IMR-90 (cell line): ENCODE measurements around the gene DCAF15. TPM values are rescaled to one million over a fixed set of nuclear protein-coding genes. Genes with fewer than 3 reads are reported as not detected.
A peak's percentile ranks its signal among the peaks of the same experiment; 100 is the strongest.

Experiments used
- ATAC-seq: fragments of 200-7000 bp; cut with Tn5 transposase; 2 replicates; pipeline ENCODE4 v1.9.1; 2020; ENCODE audit warnings: low read depth, mild to moderate bottlenecking, moderate library complexity
- BruUV-seq: library from RNA; stranded (reverse); fragments of 400-500 nt; replicated peaks from 2 replicates; lab custom pipeline; 2021; lab: Mats Ljungman, UMichigan
- CTCF ChIA-PET: fragments of 300-600 bp; formaldehyde crosslinking; extraction: SDS; loops from one replicate; lab custom pipeline; 2021; ENCODE audit warnings: antibody characterized with exemption; lab: Yijun Ruan, JAX
- POLR2A ChIA-PET: fragments of 300-600 bp; sonication (Branson Sonifier 250); formaldehyde crosslinking; loops from one replicate; lab custom pipeline; 2022; ENCODE audit warnings: antibody characterized with exemption; ENCODE audit not compliant: unreplicated experiment; lab: Charles Lee
- DNase-seq: peaks from one replicate; pipeline ENCODE4 v3.0.0; 2013
- H2AFZ ChIP-seq: replicated peaks from 2 replicates; pipeline ENCODE3; 2013; ENCODE audit warnings: low read length, mild to moderate bottlenecking; ENCODE audit not compliant: poor library complexity
- H2AK5ac ChIP-seq: 2 replicates; pipeline ENCODE4 v1.6.1; 2013; ENCODE audit warnings: low read depth, low read length, inconsistent platforms
- H2AK9ac ChIP-seq: replicated peaks from 2 replicates; pipeline ENCODE3; 2013; ENCODE audit warnings: mild to moderate bottlenecking, low read depth, low read length, moderate library complexity; ENCODE audit not compliant: poor library complexity
- H2BK120ac ChIP-seq: 2 replicates; pipeline ENCODE4 v1.6.1; 2013; ENCODE audit warnings: low read depth, low read length, inconsistent platforms
- H2BK15ac ChIP-seq: 3 replicates; pipeline ENCODE4 v1.6.1; 2013; ENCODE audit warnings: low read depth, low read length, inconsistent platforms
- H2BK20ac ChIP-seq: 2 replicates; pipeline ENCODE4 v1.6.1; 2013; ENCODE audit warnings: low read depth, mild to moderate bottlenecking, inconsistent platforms, low read length, moderate library complexity
- H2BK5ac ChIP-seq: 2 replicates; pipeline ENCODE4 v1.6.1; 2013; ENCODE audit warnings: mild to moderate bottlenecking, low read depth, low read length, inconsistent platforms; ENCODE audit not compliant: poor library complexity, severe bottlenecking
- H3K14ac ChIP-seq: replicated peaks from 2 replicates; pipeline ENCODE4 v1.6.1; 2013; ENCODE audit warnings: low read depth, low read length, inconsistent platforms
- H3K18ac ChIP-seq: 2 replicates; pipeline ENCODE4 v1.6.1; 2013; ENCODE audit warnings: low read depth, low read length, control low read depth
- H3K23ac ChIP-seq: 2 replicates; pipeline ENCODE4 v1.6.1; 2013; ENCODE audit warnings: low read depth, low read length, inconsistent platforms
- H3K27ac ChIP-seq: 2 replicates; pipeline ENCODE4 v1.5.1; 2013; ENCODE audit warnings: mild to moderate bottlenecking, control low read depth, low read length; ENCODE audit not compliant: insufficient read depth
- H3K27me3 ChIP-seq: 2 replicates; pipeline ENCODE4 v1.6.1; 2013; ENCODE audit warnings: low read length; ENCODE audit not compliant: control insufficient read depth, insufficient read depth
- H3K36me3 ChIP-seq: 2 replicates; pipeline ENCODE4 v1.6.1; 2013; ENCODE audit warnings: low read length, mixed read lengths; ENCODE audit not compliant: control insufficient read depth, insufficient read depth
- H3K4ac ChIP-seq: 2 replicates; pipeline ENCODE4 v1.6.1; 2013; ENCODE audit warnings: low read depth, low read length, inconsistent platforms
- H3K4me1 ChIP-seq: 2 replicates; pipeline ENCODE4 v1.6.1; 2013; ENCODE audit warnings: low read length, mixed read lengths; ENCODE audit not compliant: control insufficient read depth, insufficient read depth
- H3K4me2 ChIP-seq: 2 replicates; pipeline ENCODE4 v1.6.1; 2013; ENCODE audit warnings: low read depth, mild to moderate bottlenecking, control low read depth, low read length, moderate library complexity
- H3K4me3 ChIP-seq: 2 replicates; pipeline ENCODE4 v1.5.1; 2013; ENCODE audit warnings: low read depth, mild to moderate bottlenecking, control low read depth, low read length, moderate library complexity; ENCODE audit not compliant: insufficient read depth
- H3K56ac ChIP-seq: 2 replicates; pipeline ENCODE4 v1.6.1; 2013; ENCODE audit warnings: low read length, inconsistent platforms; ENCODE audit not compliant: insufficient read depth; ENCODE audit errors: extremely low read depth
- H3K79me1 ChIP-seq, 2 experiments: 2 replicates each; pipeline ENCODE4 v1.6.1; 2013; ENCODE audit warnings: low read length in 2 of 2, inconsistent platforms in 1 of 2, low read depth in 1 of 2
- H3K9ac ChIP-seq: 2 replicates; pipeline ENCODE4 v1.6.1; 2013; ENCODE audit warnings: low read depth, low read length, control low read depth
- H3K9me1 ChIP-seq: 2 replicates; pipeline ENCODE4 v1.6.1; 2013; ENCODE audit warnings: low read length, inconsistent platforms; ENCODE audit not compliant: insufficient read depth
- H3K9me3 ChIP-seq: 2 replicates; pipeline ENCODE4 v1.6.1; 2013; ENCODE audit warnings: low read length; ENCODE audit not compliant: control insufficient read depth, insufficient read depth
- H4K20me1 ChIP-seq: 2 replicates; pipeline ENCODE4 v1.6.1; 2013; ENCODE audit warnings: low read length, inconsistent platforms; ENCODE audit not compliant: insufficient read depth
- H4K5ac ChIP-seq: 2 replicates; pipeline ENCODE4 v1.6.1; 2013; ENCODE audit warnings: mild to moderate bottlenecking, low read depth, low read length, control low read depth
- H4K8ac ChIP-seq, 2 experiments: 2 replicates each; pipeline ENCODE4 v1.6.1; 2013; ENCODE audit warnings: low read depth in 2 of 2, low read length in 2 of 2, control low read depth in 1 of 2, inconsistent platforms in 1 of 2
- H4K91ac ChIP-seq: 2 replicates; pipeline ENCODE4 v1.6.1; 2013; ENCODE audit warnings: low read depth, low read length, inconsistent platforms; ENCODE audit not compliant: insufficient read depth
- BHLHE40 ChIP-seq: fragments of 150-350 bp; IDR thresholded peaks from 2 replicates; pipeline ENCODE4 v1.6.1; 2016; ENCODE audit warnings: mild to moderate bottlenecking, low read depth, low read length
- FOS ChIP-seq: fragments of 150-350 bp; IDR thresholded peaks from 2 replicates; pipeline ENCODE4 v1.6.1; 2016; ENCODE audit warnings: low read depth, low read length
- MAZ ChIP-seq: IDR thresholded peaks from 2 replicates; pipeline ENCODE4 v1.6.1; 2012; ENCODE audit warnings: low read depth, mild to moderate bottlenecking, low read length, improper control_type of control experiment, moderate library complexity, borderline replicate concordance
- RAD21 ChIP-seq: IDR thresholded peaks from 2 replicates; pipeline ENCODE4 v1.6.1; 2012; ENCODE audit warnings: low read length, improper control_type of control experiment
- SMC3 ChIP-seq: fragments of 150-350 bp; IDR thresholded peaks from 2 replicates; pipeline ENCODE4 v1.6.1; 2016; ENCODE audit warnings: low read depth, mild to moderate bottlenecking, antibody characterized with exemption, low read length, moderate library complexity
- WGBS, 2 experiments: methylation state at CpG; one replicate each; pipeline versions ENCODE4 v1.1.5 to v1.1.7; 2013; ENCODE audit warnings: missing lambda C conversion rate in 2 of 2; ENCODE audit not compliant: insufficient read length in 1 of 2; ENCODE audit errors: extremely low coverage in 2 of 2; 5-methylcytosine and 5-hydroxymethylcytosine counted together
- dilution Hi-C: fragments of 300-500 bp; cut with HindIII; formaldehyde crosslinking; loops from one replicate; pipeline ENCODE4 v1.14.3; 2018; ENCODE audit warnings: low sequenced_read_pairs; ENCODE audit not compliant: unreplicated experiment
- in situ Hi-C: fragments of 300-500 bp; cut with MboI; formaldehyde crosslinking; loops from 3 replicates; pipeline ENCODE4 v1.14.3; 2019; ENCODE audit warnings: low sequenced_read_pairs, inconsistent platforms, mixed read lengths
- intact Hi-C: fragments of 100-400 bp; cut with micrococcal nuclease; formaldehyde crosslinking; loops from 2 replicates; pipeline ENCODE4 v1.10.0; 2022
- polyA plus RNA-seq, 3 experiments: library from polyadenylated mRNA; depleted of rRNA; stranded (reverse); fragments of >200 nt; gene quantifications; 2 replicates each; pipeline ENCODE4 v1.2.3, GENCODE V29; 2012; ENCODE audit warnings: low replicate concordance in 1 of 3
- total RNA-seq: library from RNA; depleted of rRNA; stranded (reverse); fragments of >200 nt; gene quantifications from 2 replicates; pipeline ENCODE4 v1.2.3, GENCODE V29; 2012

DCAF15 gene
- total and polyA plus RNA-seq, 2 of the 4 experiments (the other 2 are of a cell fraction) = 6.8 to 31.0 TPM

DNA sequence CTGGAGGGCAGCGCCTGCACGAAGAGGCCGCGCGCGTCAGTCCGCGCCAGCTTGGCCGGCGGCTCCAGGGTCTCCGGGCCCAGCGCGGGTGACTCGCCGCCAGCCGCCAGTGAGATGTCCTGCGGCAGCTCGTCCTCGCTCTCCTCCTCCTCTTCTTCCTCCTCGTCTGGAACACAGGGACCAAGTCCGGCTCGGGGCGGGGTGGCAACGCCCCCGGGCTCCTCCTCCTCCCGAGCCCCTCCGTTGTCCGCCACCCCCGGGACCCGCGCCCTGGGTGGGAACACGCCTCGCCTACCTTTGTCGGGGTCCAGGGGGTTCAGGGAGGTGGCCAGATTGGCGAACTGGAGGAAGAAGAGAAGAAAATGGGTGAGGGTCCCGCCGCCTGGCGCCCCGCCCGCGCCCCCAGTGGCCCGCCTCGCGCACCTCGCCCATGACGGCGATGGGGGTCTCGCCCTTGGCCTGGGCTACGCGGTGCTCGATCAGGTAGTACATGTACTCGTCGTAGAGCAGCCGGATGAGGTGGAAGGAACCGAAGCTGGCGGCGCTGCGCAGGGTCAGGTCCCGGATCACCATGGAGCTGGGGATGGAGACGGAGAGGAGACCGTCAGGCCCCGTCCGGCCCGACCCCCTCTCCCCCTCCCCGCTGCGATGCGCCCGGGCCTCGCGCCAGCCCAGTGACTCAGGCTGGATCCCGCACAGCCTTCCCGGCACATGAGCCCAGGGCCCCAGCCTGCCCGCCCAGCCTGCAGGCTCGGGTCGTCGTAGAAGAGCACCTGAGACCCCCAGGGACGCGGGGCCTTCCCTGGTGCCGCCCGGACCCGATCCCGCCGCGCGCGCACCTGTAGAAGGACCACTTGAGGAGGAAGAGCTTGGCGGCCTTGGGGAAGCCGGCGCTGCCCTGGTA is 10.6 kb downstream of the DCAF15 start:
- WGBS, 2 experiments = 37% methylated on average over 56 of the region's 89 CpGs; no CpG with 5 or more reads in 1 of the 2 experiments
- H3K27ac ChIP-seq = no peak overlapping the region
- no peaks in the 10 kb centered on the region for H3K9me3 ChIP-seq
- no peak overlapping the region; a peak in 1 of 4 replicates for H4K8ac ChIP-seq
- no peak overlapping the region for H2BK5ac ChIP-seq
- intact Hi-C loops = no loop called here
- no peaks in the 10 kb centered on the region; the same call in 1 of the 2 replicates for H3K9me1 ChIP-seq
- H3K23ac ChIP-seq = no peak overlapping the region
- H3K27me3 ChIP-seq = no peaks in the 10 kb centered on the region
- BruUV-seq = no TSS peak
- ATAC-seq (peak; percentile 72), DNase-seq (peak; percentile 60)
- no peak overlapping the region for H2AK5ac ChIP-seq
- H2AK9ac ChIP-seq = peak overlapping the region; percentile 7
- dilution Hi-C loops = no loop called here
- H2BK120ac ChIP-seq = no peak overlapping the region
- H3K14ac ChIP-seq = no peak overlapping the region
- no peak overlapping the region for H3K9ac ChIP-seq
- no peak overlapping the region for H3K56ac ChIP-seq
- ChIA-PET CTCF (interaction anchor here (0.8 kb wide), 1 partner anchor 10 kb away, joined by 3 read pairs; no protein-coding TSS in a partner anchor), POLR2A (no interaction called here)
- H4K20me1 ChIP-seq = peaks cover 7% of the 10 kb centered on the region
- peaks cover 0 to 8% of the 10 kb centered on the region in 2 experiments; a peak in 1 of 4 replicates for H3K79me1 ChIP-seq
- H3K18ac ChIP-seq = no peak overlapping the region
- H4K91ac ChIP-seq = no peak overlapping the region
- no peak overlapping the region for H2BK15ac ChIP-seq
- in situ Hi-C loops = no loop called here
- no peak overlapping the region for H3K4me3 ChIP-seq
- peak overlapping the region; percentile 28; the same call in 1 of the 2 replicates for H3K4me2 ChIP-seq
- peak; percentile 56; the same call in 1 of the 2 replicates for TF ChIP-seq BHLHE40
- TF ChIP-seq RAD21 = no peak
- peak; percentile 70; the same call in 1 of the 2 replicates for TF ChIP-seq MAZ
- TF ChIP-seq FOS = peak; percentile 23; the same call in 1 of the 2 replicates
- no peak for TF ChIP-seq SMC3
- H3K36me3 ChIP-seq = peaks cover 40% of the 10 kb centered on the region
- H3K4ac ChIP-seq = no peak overlapping the region
- no peak overlapping the region for H2BK20ac ChIP-seq
- H2AFZ ChIP-seq = peak overlapping the region; percentile 4
- H3K4me1 ChIP-seq = peaks cover 9% of the 10 kb centered on the region
- no peak overlapping the region for H4K5ac ChIP-seq
